Adipose tissue (tissue), 3 donors: ENCODE data around the gene SATB2. TPM values are rescaled to one million over a fixed set of nuclear protein-coding genes. Genes with fewer than 3 reads are reported as not detected.

Source experiments
- H3K27ac ChIP-seq: one replicate; pipeline ENCODE4 v1.5.1; 2013; ENCODE audit warnings: low read depth, low read length
- WGBS, 3 donors: extraction: QIAGEN DNeasy Blood & Tissue Kit; methylation state at CpG; one replicate each; pipeline ENCODE4 v1.1.7; 2013; 5-methylcytosine and 5-hydroxymethylcytosine counted together
- polyA plus RNA-seq, 3 donors: library from polyadenylated mRNA; stranded (reverse); fragments of 200-250 nt; gene quantifications; one replicate each; pipeline ENCODE4 v1.2.3, GENCODE V29; 2013
- donor health status: healthy with polysubstance abuse.
- donor health status: Bipolar disorder and iron deficiency.
- donor health status: healthy.

Gene SATB2
- polyA plus RNA-seq, 3 donors, result 0.68 to 1.8 (median 1.6) TPM

DNA sequence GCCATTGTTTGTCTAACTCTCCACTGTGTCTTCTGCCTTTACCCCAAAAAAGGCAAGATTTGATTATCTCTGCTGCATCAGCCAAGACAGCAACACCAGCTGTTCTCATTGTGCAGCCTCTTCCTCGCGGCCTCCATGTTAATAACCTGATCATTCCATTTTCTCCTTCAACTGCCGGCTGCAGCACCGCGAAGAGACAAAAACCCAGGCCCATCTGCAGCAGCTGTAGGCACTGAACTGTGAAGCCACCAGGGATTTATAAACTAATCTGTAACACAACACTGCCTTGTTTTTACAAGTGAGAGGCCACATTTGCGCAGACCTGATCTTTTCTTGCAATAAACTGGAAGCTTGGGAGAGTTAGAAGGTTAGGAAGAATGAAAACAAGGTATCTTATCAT, 147.8 kb downstream of the SATB2 start:
- WGBS, 3 donors, result 92 to 93% (median 93%) methylated on average over 6 of the region's 6 CpGs
- no peak overlapping the region for H3K27ac ChIP-seq

DNA sequence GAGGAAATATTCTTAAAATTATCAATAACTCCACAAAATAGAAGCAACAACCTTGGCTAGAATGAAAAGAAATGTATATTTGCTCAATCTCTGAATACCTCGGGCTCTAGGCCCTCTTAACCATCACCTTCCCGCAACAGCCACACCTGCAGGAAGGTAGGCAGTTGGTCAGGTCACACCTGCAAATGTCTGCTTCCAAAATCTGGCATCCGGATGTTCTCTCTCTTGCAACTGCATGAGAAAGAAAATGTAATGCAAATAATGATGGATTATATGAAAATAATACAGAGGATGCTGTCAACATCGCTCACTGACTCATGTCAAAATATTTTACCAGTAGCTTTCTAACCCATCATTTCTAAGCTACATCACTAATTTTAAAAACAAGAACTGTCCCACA, 148.3 kb downstream of the SATB2 start:
- 79 to 87% (median 86%) methylated on average over 4 of the region's 4 CpGs for WGBS, 3 donors
- H3K27ac ChIP-seq, result no peak overlapping the region

DNA sequence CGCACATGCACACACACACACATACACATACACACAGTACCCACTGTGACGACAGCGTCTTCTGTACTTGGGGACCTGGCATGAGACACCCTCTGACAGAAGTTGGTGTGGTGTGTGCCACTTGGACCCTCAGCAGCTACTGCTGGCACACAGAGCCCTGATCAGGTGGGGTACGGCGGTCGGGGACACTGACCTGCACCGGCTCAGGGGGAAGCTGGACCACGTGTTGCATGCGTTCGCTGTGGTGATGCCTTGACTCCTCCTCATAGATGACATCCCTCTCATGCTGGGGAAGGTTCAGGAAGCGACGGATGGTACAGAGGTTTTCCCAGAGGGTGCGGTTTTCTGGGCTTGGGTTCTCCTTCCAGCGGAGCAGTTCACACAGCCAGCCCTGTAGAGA, 149.2 kb downstream of the SATB2 start:
- no peak overlapping the region for H3K27ac ChIP-seq
- WGBS, 3 donors, result 93 to 94% (median 94%) methylated on average over 14 of the region's 14 CpGs

DNA sequence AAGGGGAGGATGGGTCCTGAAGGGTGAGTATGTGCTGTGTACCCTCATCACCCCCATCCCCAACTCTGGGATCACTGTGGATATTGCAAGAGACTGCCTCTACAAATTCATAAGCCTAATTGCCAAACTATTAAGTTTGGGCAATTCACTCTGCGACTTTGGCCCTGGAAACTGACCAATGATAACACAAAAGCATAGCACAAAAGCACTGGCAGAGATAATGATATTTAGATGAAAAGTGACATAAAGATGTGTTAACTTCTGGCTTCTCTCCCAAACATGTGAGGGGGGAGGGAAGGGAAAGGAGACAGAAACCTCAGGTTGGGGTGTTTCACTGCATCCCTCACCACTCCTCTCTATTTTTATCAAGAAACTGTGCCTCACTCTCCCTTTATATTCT, 150.3 kb downstream of the SATB2 start:
- 84 to 91% (median 84%) methylated on average over 1 of the region's 1 CpG for WGBS, 3 donors
- H3K27ac ChIP-seq, result no peak overlapping the region

DNA sequence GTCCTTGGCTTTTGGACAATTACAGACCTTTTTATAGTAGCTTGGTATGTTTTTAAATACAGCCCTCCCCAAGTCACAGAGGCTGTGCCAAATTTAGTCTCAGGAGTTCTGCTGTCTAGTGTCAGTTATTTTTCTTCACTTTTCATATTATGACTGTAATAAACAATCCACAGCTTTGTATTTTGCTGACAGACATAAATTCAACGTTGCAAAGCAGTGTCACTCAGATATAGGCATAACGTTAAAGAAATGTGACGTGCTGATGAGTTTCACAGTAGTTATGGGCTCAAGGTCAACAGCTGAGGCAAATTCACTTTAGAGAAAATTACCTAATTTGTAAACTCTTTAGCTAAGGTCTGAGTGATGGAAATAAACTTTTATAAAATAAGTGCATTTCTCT, 151.6 kb downstream of the SATB2 start:
- WGBS, 3 donors, result 54 to 68% (median 67%) methylated on average over 3 of the region's 3 CpGs

DNA sequence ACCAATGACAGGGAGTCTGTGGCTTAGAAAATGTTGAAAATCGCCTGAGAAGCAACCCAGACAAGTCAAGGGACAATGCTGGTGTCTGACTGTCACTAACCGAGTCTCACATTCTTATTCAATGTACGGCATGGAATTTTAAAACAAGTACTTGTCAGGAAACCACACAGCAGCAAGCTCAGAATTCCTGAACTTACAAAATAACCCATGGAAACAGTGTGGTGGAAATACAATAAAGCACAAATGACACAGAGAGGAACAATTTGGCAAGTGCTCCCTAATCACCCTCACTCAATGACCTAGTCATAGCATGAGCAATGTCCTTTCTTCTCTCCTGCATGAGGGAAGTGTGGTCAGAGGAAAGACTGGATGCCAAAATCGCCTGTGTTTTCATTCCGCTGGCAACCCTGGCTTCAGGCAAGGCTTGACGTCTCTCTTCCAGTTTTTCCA, 154.0 kb downstream of the SATB2 start:
- no peak overlapping the region for H3K27ac ChIP-seq

More for the DNA sequence above, 151.6 kb downstream of the SATB2 start:
- no peak overlapping the region for H3K27ac ChIP-seq

DNA sequence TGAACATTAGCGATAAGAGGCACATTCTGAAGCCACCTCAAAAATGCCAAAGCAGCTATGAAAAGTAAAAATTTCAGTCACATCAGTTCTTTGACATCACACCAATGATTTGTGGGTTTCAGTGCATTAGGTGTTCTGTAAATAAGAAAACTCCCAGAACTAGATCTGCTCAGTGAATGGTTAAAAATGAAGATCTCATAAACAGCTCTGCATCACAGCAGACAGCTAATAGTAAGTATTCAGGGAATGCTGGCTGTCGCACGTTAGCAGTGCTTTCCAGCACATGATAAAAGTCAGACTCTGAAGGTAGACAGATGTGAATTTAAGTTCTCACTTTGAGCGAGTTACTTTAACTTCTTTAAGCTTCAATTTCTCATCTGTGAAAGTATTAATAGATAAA, 154.9 kb downstream of the SATB2 start:
- H3K27ac ChIP-seq, result no peak overlapping the region
- WGBS, 3 donors, result 57 to 68% (median 65%) methylated on average over 4 of the region's 4 CpGs

More for the DNA sequence above, 154.0 kb downstream of the SATB2 start:
- 76 to 84% (median 81%) methylated on average over 6 of the region's 6 CpGs for WGBS, 3 donors

DNA sequence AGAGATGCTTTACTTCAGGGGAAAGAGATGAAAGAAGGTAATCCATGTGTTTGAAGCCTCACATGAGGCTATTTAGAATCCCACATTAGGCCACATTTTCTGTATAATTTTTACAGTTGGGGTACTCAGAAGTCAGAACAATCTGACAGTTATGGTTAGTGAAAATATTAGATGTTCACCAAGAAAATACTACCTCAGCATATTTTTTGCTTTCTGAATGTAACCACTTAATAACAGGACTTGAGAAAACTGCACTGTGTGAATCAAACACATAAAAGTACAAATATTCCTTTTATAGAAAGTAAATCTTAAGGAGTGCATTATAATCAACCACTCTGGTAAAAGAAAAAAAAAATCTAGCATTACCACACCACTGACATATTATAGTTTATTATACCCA, 169.3 kb downstream of the SATB2 start:
- no peak overlapping the region for H3K27ac ChIP-seq

DNA sequence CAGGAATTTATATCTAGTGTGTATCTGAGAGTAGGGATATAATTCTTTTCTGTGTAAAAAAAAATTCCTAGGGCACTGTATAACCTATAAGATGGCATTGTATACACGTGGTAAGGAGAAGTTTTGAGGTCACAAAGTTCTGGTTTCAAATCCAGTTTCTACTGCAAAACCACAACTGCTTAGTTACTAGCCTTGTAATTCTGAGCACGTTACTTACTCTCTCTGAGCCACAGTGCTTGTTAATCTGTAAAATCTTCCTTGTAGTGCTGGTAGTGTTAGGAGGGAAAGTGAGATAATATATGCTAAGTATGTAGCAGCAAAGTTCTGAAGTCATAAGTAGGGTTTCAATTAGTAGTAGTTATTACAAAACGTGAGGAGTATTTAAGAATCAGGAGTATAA, 175.4 kb downstream of the SATB2 start:
- no peak overlapping the region for H3K27ac ChIP-seq
- WGBS, 3 donors, result 75 to 77% (median 75%) methylated on average over 3 of the region's 3 CpGs

DNA sequence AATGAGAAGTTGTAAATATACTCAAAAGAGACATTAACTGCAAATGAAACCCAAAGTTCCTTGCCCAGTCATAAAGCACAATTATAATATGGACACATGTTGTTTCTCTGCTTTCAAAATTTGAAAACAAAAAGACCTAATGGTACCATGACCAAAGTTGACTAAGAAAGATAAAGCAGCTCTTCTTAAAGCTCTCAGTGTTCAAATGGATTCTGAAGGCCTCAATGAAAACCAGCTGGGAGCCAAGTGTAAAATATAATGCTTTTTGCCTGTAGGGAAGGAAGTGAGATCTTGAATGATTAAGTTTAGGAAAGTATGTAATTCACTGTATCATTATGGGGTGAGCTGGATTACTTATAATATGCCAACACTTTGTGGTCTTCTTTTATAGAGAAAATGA, 178.6 kb downstream of the SATB2 start:
- H3K27ac ChIP-seq, result no peak overlapping the region

DNA sequence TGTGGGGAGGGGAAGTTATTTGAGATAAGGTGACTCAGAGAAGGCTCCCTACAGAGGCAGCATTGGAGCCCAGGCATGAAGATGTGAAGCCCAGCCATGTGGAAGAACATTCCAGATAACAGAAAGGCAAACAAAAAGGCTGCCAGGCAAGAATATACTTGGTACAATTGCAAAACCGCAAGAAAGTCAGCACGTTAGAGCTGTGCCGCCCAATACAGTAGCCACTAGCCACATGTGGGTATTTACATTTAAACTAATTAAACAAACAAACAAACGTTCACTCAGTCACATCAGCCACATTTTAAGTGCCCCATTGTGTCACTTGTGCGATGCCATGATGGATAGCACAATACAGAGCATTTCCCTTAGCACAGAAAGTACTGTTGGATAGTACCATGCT, 179.6 kb downstream of the SATB2 start:
- 65 to 73% (median 73%) methylated on average over 5 of the region's 5 CpGs for WGBS, 3 donors
- no peak overlapping the region for H3K27ac ChIP-seq

DNA sequence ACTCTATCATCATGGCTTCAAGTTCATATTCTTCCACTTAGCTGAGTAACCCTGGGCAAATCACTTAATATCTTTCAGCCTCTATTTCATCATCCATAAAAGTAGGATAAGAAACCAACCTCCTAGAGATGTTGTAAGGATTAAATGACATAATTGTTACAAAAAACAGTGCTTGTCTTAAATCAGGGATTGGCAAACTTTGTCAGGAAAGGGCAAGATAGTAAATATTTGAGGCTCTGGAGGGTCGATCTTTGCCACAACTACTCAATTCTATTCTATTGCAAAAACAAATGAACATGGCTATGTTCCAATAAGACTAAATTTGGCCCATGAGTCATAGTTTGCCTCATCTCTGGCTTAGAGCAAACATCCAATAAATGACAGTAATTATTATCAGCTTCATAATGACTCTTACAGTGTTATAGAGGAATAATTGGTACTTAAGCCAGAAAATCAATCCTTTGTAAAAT, 184.7 kb downstream of the SATB2 start:
- WGBS, 3 donors, result 41 to 63% (median 56%) methylated on average over 1 of the region's 1 CpG

DNA sequence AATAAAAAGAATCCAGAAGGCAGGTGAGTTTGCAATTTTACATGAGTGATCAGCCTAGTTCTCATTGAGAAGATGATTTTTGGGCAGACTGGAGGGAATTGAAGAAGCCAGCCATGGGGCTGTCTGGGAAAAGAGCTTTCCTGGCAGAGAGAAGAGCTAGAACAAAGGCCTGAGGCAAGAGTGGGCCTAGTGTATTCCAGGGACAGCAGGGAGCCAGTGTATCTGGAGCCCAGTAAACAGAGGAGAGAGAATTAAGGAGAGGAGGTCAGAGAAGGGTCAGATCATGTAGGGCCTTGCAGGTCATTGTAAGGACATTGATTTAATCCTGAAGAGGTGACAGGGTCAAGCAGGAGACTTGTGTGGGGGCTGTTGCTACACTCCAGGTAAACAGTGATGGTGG, 195.8 kb downstream of the SATB2 start:
- no peak overlapping the region for H3K27ac ChIP-seq

More for the DNA sequence above, 184.7 kb downstream of the SATB2 start:
- no peak overlapping the region for H3K27ac ChIP-seq

DNA sequence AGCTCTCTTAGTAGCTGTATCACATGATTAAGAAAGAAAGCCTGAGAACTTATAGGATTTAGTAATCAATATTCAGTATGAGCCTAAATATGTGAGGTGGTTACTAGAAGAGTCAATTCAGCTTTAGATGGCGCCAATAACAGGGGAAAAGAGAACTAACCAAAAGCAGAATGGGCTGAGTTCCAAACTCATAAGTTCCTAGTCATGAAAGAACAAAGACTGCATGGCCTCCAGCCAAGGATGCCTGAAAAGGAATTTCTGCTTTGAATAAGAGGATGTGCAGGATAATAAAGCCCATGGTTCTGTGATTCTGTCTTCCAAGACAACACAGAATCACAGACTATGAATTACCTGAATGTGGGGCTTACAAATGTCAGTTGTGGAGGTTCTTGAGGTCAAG, 196.5 kb downstream of the SATB2 start:
- 32 to 46% (median 35%) methylated on average over 1 of the region's 1 CpG for WGBS, 3 donors
- no peak overlapping the region for H3K27ac ChIP-seq

DNA sequence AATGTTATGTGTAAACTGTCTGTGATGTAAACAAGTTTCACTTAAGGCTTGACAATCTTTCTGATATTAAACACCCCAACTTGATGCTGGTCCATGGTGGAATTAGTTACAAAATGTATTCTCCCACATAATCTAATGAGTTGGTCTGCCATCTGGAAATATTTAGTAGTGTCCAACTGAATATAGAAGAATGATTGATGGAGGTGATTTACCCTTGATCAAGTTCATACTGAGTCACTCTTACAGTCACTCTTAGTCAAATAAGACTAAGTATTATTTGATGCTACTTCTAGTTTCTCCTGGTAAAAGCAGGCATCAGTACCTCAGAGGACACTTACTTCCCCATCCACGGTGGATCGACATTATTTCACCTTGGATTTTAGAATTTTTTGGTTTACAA, 198.1 kb downstream of the SATB2 start:
- H3K27ac ChIP-seq, result no peak overlapping the region
- 44 to 95% (median 90%) methylated on average over 2 of the region's 2 CpGs for WGBS, 3 donors

DNA sequence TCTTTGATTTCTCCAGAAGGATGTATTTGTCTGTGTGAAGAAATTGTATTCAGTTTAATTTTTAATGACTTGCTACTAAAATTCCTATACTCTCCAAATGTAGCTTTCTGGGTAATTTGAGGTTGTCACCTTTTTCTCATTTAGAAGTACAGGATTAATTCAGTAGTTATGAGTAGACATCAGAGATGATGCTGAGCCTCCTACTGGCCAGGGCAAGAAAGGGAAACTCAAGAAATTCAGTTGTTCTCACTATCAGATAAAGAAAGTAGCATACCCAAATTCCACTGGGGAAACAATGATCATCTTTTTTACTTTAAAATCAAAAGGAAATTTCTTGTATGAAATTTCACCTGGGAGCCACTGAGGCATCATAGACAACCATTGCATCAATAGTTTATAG, 199.4 kb downstream of the SATB2 start:
- H3K27ac ChIP-seq, result no peak overlapping the region

DNA sequence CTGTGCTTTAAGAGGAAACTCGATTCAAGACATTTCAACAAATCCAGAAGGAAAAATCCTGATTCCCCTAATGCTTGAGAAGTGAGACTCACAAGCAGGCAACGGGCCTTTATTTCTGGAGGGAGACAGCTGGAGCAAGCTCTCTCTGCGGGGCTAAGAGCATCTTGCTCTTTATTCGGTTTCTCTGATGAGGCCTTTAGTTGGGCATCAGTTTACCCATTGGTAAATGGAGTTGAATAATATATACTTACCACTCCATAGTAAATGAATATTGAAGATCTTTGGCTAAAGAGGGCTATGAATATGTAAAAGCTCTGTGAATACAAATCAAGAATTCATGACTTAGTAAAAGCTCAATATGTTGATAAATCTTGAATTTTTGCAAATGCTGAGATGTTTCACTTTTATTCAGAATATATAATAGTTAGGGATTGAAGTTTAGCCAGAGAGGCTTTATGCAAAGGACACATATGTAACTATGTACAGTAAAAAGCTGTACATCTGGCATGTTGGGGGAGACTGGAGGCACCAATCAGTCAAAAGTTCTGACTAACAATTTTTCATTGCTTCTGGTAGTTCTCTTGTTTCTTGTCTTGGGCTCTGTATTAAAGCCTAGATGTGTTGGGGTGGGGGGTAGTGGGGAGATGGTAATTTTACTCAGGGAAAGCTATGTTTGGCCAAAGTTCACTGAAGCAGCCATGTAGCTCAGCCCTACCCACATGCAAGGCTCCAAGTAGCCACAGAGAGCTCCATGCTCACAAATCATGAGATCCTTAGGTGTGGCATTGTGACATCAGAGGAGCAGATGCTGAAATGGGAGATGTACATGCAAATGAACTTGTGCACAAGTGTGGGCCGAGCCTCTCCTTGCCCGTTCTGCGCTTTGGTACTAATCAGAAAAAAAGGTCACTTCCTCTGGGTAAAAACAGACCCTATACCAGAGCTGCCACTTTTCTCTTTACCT, 200.2 kb downstream of the SATB2 start:
- WGBS, 3 donors, result 72 to 75% (median 75%) methylated on average over 7 of the region's 7 CpGs
- H3K27ac ChIP-seq, result no peak overlapping the region

DNA sequence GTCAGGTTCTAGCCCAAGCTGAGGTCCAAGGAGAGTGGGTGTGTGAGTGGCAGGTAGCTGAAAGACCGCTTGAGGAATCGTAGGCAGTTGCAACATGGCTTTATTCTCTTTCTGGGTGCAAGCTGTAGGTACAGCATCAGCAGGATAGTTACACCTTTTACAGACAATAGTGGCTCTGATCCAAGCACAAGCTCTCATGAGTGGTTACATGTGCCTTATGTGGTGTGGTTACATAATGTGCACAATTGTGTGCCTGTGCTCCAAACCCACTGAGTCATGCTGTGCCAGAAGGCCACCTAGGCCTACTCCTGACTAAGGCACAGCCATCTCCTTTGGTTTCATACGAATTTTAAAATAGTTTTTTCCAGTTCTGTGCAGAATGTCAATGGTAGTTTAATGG, 227.6 kb downstream of the SATB2 start:
- 62 to 81% (median 78%) methylated on average over 3 of the region's 3 CpGs for WGBS, 3 donors
- no peak overlapping the region for H3K27ac ChIP-seq

DNA sequence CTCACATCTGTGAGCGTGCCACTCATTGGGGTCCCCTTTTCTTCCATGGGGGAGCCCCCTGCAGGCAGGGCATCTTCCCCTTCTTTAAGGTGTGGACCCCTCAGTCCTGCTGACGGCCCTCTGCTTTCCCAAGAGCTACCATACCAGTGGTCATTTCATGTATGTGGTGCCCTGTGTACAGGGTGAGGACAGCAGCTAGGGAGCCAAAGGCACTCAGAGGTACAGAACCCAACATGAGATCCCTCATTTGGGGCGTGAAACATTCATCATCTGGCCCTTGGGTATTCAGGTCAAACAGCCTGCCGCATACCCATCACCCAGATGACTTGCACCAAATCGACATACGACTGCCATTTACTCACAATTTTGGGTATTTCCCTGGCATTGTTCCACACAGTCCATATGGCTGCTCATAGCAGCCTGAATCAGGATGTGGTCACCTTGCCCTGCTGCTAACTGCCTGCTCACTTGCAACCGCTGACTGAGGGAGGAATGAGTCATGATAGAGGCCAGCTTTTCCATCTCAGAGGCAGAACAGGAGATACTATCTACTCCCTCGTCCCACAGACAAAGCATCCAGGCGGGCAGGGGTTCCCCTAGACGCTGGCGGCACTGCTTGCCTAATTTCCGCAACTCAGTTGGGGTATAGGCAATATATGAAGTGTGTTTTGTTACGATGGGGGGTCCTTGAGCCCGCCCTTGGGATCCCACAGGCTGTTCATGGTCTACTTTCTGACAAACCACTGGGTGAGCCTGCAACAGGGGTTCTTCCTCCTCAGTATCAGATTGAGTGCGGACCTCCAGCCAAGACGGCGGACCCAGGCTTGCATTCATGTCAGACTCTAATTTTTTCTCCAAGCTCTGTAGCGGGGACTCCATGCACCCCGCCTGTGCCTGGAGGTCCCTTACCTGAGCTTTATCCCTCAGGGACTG, 228.6 kb downstream of the SATB2 start:
- H3K27ac ChIP-seq, result no peak overlapping the region
- WGBS, 3 donors, result 84 to 87% (median 86%) methylated on average over 19 of the region's 19 CpGs
